Activated effector memory CD4-positive, alpha-beta T cell treated with Interleukin-2 at 50 U/mL for 16 hours (primary cell): ENCODE measurements around the gene AHI1.
"Not testable (repeated sequence)": the region's sequence is repeated elsewhere in the genome, so short reads cannot be mapped to it uniquely, and the experiment has no call there.

Experiments used
- DNase-seq: peaks from one replicate; pipeline ENCODE4 v3.0.0-alpha.2; 2020

AHI1 gene

GRCh38 chr6:135383766-135384165 lies 113.8 kb downstream of the AHI1 start:
- DNase-seq = no peak

GRCh38 chr6:135383301-135383700 lies 114.2 kb downstream of the AHI1 start:
- no peak for DNase-seq

GRCh38 chr6:135382182-135382628 lies 115.3 kb downstream of the AHI1 start:
- DNase-seq = no peak

- no peak for DNase-seq
Measured at GRCh38 chr6:135380793-135381192, 116.7 kb downstream of the AHI1 start.

GRCh38 chr6:135379647-135380046 lies 117.9 kb downstream of the AHI1 start:
- no peak for DNase-seq

GRCh38 chr6:135372758-135373157 lies 124.8 kb downstream of the AHI1 start:
- DNase-seq = no peak

- not testable (repeated sequence) for DNase-seq
Measured at GRCh38 chr6:135363622-135364021, 133.9 kb downstream of the AHI1 start.

GRCh38 chr6:135362124-135362523 lies 135.4 kb downstream of the AHI1 start:
- no peak for DNase-seq

- DNase-seq = no peak
Measured at GRCh38 chr6:135360222-135360621, 137.3 kb downstream of the AHI1 start.

- DNase-seq = no peak
Measured at GRCh38 chr6:135358985-135359384, 138.6 kb downstream of the AHI1 start.

- no peak for DNase-seq
Measured at GRCh38 chr6:135358251-135358821, 139.2 kb downstream of the AHI1 start.

- DNase-seq = no peak
Measured at GRCh38 chr6:135354407-135354806, 143.1 kb downstream of the AHI1 start.

GRCh38 chr6:135353113-135353512 lies 144.4 kb downstream of the AHI1 start:
- DNase-seq = no peak

- DNase-seq = no peak
Measured at GRCh38 chr6:135351635-135352034, 145.9 kb downstream of the AHI1 start.

- no peak for DNase-seq
Measured at GRCh38 chr6:135347887-135348286, 149.7 kb downstream of the AHI1 start.

GRCh38 chr6:135346747-135347146 lies 150.8 kb downstream of the AHI1 start:
- DNase-seq = no peak

GRCh38 chr6:135344526-135344925 lies 153.0 kb downstream of the AHI1 start:
- DNase-seq = no peak

- not testable (repeated sequence) for DNase-seq
Measured at GRCh38 chr6:135339920-135340319, 157.6 kb downstream of the AHI1 start.

- no peak for DNase-seq
Measured at GRCh38 chr6:135334169-135334568, 163.4 kb downstream of the AHI1 start.

- DNase-seq = no peak
Measured at GRCh38 chr6:135331002-135331401, 166.5 kb downstream of the AHI1 start.

- no peak for DNase-seq
Measured at GRCh38 chr6:135329851-135330803, 167.4 kb downstream of the AHI1 start.

- no peak for DNase-seq
Measured at GRCh38 chr6:135328136-135328535, 169.4 kb downstream of the AHI1 start.

- DNase-seq = no peak
Measured at GRCh38 chr6:135325624-135326424, 171.7 kb downstream of the AHI1 start.
